Gastrocnemius medialis (tissue), 4 donors: ENCODE results near the gene PHF14.

Experiments used
- CTCF ChIP-seq, 5 experiments: fragments of 450-650 bp in 3 of 5; fragments of 200-600 bp in 2 of 5; sonication (generic) in 2 of 5; IDR thresholded peaks in 4 of 5; conservative IDR thresholded peaks in 1 of 5; 1 replicate in 4 of 5; 2 replicates in 1 of 5; pipeline ENCODE4 v1.5.1; 2016 to 2019; ENCODE audit warnings: antibody characterized with exemption in 5 of 5, mild to moderate bottlenecking in 3 of 5, moderate library complexity in 3 of 5
- POLR2A ChIP-seq, 2 donors: fragments of 450-650 bp; IDR thresholded peaks; one replicate each; pipeline ENCODE4 v1.6.1; 2017; ENCODE audit warnings: antibody characterized with exemption in 2 of 2, mild to moderate bottlenecking in 2 of 2, moderate library complexity in 2 of 2

- TF ChIP-seq CTCF (IDR thresholded peaks at IDR 0.05 in 4 of 5, conservative IDR thresholded peaks at IDR 0.05 in 1 of 5), result no peak
- no peak for TF ChIP-seq POLR2A (IDR thresholded peaks at IDR 0.05)
Measured at GRCh38 chr7:11193131-11193867, 219.6 kb downstream of the PHF14 start.
